ENCODE data around the gene SHC2. TPM values are rescaled to one million over a fixed set of nuclear protein-coding genes. Genes with fewer than 3 reads are reported as not detected.

SHC2 gene
- total and polyA plus RNA-seq, 2 experiments from 2014 or later = 2.2 to 4.6 TPM

- Mint-ChIP-seq H3K9me3 (peaks cover 34% of the 10 kb centered on the region), H3K36me3 (ENCODE audit: low read depth) (peaks cover 14% of the 10 kb centered on the region)
Observed at GRCh38 chr19:484494-484893, 23.7 kb upstream of the SHC2 start.

GRCh38 chr19:483332-484072, 22.7 kb upstream of the SHC2 start:
- TF ChIP-seq NANOG (IDR thresholded peaks at IDR 0.05; ENCODE audit: borderline replicate concordance) (no peak), CTCF (conservative IDR thresholded peaks at IDR 0.05; ENCODE audit: low read depth in 2 of 2) (no peak), ZNF331 (CRISPR knock-in tag; IDR thresholded peaks at IDR 0.05; ENCODE audit: low read depth) (no peak), REST (IDR thresholded peaks at IDR 0.05; ENCODE audit: unreplicated experiment) (no peak), JUNB (IDR thresholded peaks at IDR 0.05; ENCODE audit: unreplicated experiment) (no peak), POLR2AphosphoS5 (IDR thresholded peaks at IDR 0.05; ENCODE audit: low read depth) (no peak)
- H3K4me1 Mint-ChIP-seq = peaks cover 14% of the 10 kb centered on the region

More at GRCh38 chr19:484494-484893, 23.7 kb upstream of the SHC2 start:
- Histone ChIP-seq H3K27ac (ENCODE audit: low read depth) (no peak overlapping the region), H3K27me3 (ENCODE audit: insufficient read depth) (no peaks in the 10 kb centered on the region), H3K9me2 (ENCODE audit: insufficient read depth) (peaks cover 3% of the 10 kb centered on the region; the same call in 1 of the 2 replicates), H3K36me3 (ENCODE audit: insufficient read depth) (no peaks in the 10 kb centered on the region), H3K4me2 (no peak overlapping the region), H2AFZ (no peak overlapping the region), H4K20me1 (replicated peaks; ENCODE audit: insufficient read depth) (no peaks in the 10 kb centered on the region), H3K79me2 (replicated peaks; ENCODE audit: insufficient read depth) (no peaks in the 10 kb centered on the region), H3F3A (replicated peaks; ENCODE audit: low read depth) (peaks cover 17% of the 10 kb centered on the region), H3K4me3 (no peak overlapping the region), H3K4me1 (ENCODE audit: insufficient read depth) (peaks cover 4% of the 10 kb centered on the region; the same call in 1 of the 2 replicates)
- Mint-ChIP-seq H3K27me3 (ENCODE audit: insufficient read depth, low read depth, poor library complexity) (peaks cover 41% of the 10 kb centered on the region), H3K4me3 (no peak overlapping the region), H3K4me1 (peaks cover 14% of the 10 kb centered on the region), H3K27ac (no peak overlapping the region)
- TF ChIP-seq STAT1 (IDR thresholded peaks at IDR 0.05; ENCODE audit: unreplicated experiment) (no peak), ETS1 (IDR thresholded peaks at IDR 0.05) (no peak)
- no peak for ATAC-seq
- DNase-seq (ENCODE audit: low spot score) = no peak

More at GRCh38 chr19:483332-484072, 22.7 kb upstream of the SHC2 start:
- no peak overlapping the region for H3K4me3 Mint-ChIP-seq
- peaks cover 14% of the 10 kb centered on the region for H3K36me3 Mint-ChIP-seq (ENCODE audit: low read depth)
- peaks cover 3% of the 10 kb centered on the region; the same call in 1 of the 2 replicates for H3K9me2 ChIP-seq (ENCODE audit: insufficient read depth)
- H3K27ac ChIP-seq (ENCODE audit: low read depth) = no peak overlapping the region
- DNase-seq (ENCODE audit: low spot score) (no peak), ATAC-seq (no peak)
- no peaks in the 10 kb centered on the region for H4K20me1 ChIP-seq (replicated peaks; ENCODE audit: insufficient read depth)
- peaks cover 17% of the 10 kb centered on the region for H3F3A ChIP-seq (replicated peaks; ENCODE audit: low read depth)
- no peak overlapping the region for H2AFZ ChIP-seq
- no peak overlapping the region for H3K27ac Mint-ChIP-seq
- H3K27me3 ChIP-seq (ENCODE audit: insufficient read depth) = no peaks in the 10 kb centered on the region
- no peak overlapping the region for H3K4me3 ChIP-seq
- H3K9me3 Mint-ChIP-seq = peaks cover 36% of the 10 kb centered on the region
- H3K79me2 ChIP-seq (replicated peaks; ENCODE audit: insufficient read depth) = no peaks in the 10 kb centered on the region
- peaks cover 47% of the 10 kb centered on the region for H3K27me3 Mint-ChIP-seq (ENCODE audit: insufficient read depth, low read depth, poor library complexity)
- H3K36me3 ChIP-seq (ENCODE audit: insufficient read depth) = no peaks in the 10 kb centered on the region
- H3K4me2 ChIP-seq = no peak overlapping the region
- peaks cover 4% of the 10 kb centered on the region; the same call in 1 of the 2 replicates for H3K4me1 ChIP-seq (ENCODE audit: insufficient read depth)

All from GM23338 (cell line).